SK-N-MC (cell line): ENCODE results near the gene GNAT1.
"Not testable (repeated sequence)": the region's sequence is repeated elsewhere in the genome, so short reads cannot be mapped to it uniquely, and the experiment has no call there.

Experiments
- EZH2 ChIP-seq: fragments of 200-600 bp; sonication (generic); IDR thresholded peaks from one replicate; pipeline ENCODE4 v1.6.1; 2017; ENCODE audit warnings: antibody characterized with exemption
- FOXP2 ChIP-seq: optimal IDR thresholded peaks from 2 replicates; pipeline ENCODE3; 2011; ENCODE audit warnings: mild to moderate bottlenecking, moderate library complexity; ENCODE audit not compliant: insufficient read depth; ENCODE audit errors: extremely low read length, control extremely low read depth
- POLR2AphosphoS5 ChIP-seq: IDR thresholded peaks from 2 replicates; pipeline ENCODE4 v1.6.1; 2012; ENCODE audit warnings: mild to moderate bottlenecking, low read depth, low read length, borderline replicate concordance

DNA sequence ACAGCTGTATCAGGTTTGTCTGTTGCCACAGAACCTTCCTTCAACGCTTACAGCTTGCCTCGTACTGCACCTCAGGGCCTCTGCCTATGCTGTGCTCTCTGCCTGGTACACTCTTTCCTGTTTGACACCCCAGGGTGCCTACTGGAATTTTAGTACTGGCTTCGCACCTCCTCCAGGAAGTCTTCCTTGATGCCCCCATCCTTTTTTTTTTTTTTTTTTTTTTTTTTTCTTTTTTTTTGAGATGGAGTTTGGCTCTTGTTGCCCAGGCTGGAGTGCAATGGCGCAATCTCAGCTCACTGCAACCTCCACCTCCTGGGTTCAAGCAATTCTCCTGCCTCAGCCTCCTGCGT is 19.9 kb downstream of the GNAT1 start:
- not testable (repeated sequence) for TF ChIP-seq EZH2, POLR2AphosphoS5, FOXP2
